ENCODE data around the gene DHX9.

Gene DHX9

DNA sequence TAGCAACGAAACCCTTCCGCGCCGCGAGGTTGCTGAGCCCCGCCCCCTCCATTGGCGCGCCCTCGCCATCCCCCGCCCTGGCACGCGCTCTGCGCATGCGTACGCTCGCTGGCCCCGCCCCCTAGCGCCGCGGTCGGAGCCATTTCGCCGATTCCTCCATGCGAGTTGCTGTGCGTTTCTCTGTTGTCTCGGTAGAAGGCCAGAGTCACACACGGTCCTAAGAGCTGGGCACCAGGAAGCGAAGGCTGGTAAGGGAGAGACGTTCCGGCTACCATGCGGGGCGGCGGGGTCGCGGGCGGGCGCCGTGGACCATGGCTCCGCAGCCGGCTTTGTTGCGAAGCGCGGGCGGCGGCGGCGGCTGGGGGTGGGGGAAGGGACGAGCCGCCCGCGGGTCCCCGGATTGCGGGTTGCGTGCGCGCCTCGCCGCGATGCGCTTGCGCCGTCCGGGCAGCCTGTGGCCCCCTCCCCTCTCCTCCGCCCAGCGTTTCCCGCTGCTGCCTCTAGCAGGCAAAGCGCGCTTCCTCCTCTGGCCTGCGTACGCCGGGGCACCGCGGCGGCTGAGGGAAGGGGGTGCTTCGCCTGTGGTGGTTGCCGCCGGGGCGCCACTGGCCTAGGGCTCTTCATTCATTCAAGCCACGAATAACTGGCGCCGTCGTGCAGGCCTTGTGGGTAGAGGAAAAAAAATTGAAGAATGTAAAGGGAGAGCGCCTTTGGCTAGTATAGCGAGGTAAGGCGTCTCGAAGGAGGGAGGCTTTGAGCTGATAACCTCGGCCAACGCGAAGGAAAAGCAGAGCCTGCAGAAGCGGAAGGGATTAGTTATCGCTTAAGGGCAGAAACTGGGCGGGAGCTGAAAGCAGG, at the start of gene DHX9:
Gene DHX9 (plus strand): TSS at position 139 of the 858 bp plus-strand sequence. CDS start 3,220 bp downstream, outside the sequence.
- peak; percentile 87 for DNase-seq

DNA sequence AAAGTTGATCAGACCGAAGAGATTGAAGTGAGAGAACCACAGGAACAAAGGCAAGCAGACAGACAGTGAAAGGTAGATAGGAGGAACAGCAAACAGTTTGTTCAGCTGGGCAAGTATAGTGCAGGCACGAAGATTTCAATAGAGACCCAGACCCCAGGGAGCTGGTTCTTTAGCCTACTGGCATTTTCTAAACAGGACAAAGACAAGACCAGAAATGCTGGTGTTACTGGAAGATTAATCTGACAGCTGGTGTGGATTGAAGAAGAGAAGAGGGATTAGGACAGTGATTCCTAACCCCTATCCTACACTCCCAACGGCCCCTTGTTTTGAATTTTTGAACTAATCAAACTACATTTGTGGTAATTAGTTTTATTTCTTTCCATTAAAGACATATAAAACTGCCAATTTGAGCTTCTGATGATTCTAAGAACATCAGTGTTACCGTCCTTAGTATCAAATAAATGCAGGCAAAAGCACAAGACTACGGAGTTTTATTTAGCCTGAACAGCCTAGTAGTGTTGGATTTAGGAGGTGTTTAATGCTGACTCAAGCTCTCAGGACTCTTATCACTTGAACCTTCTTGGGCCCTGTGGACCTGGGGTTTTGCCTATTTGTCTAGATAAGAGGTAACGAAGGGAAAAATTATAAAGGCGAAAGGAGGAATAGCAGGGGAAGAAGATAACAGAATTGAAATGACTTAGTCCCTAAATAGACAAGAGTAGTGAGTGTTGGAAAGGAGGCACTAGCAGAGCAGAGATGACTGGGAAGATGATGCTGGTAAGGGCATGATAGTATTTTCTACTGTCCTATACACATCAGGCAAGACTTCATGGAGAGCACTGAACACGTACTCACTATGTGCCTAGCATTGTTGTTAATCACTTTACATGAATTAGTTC, 47.6 kb upstream of the DHX9 start:
- DNase-seq: no peak

DNA sequence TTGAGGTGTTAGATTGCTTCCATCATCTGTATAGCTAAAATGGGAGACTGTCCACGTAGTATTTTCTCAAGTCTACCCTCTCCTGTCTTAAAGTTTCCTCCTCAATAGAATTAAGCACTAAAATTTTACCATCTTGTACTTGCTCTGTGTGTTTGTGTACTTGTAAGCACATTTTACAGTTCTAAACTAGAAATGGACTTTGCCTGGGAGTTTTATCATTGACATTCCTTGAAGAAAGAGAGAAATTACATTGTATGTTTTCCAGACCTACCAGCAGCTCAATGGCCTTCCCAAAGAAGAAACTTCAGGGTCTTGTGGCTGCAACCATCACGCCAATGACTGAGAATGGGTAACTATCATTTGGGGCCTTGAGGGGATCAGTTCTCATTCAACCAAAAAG, 45.1 kb upstream of the DHX9 start:
- DNase-seq: no peak

DNA sequence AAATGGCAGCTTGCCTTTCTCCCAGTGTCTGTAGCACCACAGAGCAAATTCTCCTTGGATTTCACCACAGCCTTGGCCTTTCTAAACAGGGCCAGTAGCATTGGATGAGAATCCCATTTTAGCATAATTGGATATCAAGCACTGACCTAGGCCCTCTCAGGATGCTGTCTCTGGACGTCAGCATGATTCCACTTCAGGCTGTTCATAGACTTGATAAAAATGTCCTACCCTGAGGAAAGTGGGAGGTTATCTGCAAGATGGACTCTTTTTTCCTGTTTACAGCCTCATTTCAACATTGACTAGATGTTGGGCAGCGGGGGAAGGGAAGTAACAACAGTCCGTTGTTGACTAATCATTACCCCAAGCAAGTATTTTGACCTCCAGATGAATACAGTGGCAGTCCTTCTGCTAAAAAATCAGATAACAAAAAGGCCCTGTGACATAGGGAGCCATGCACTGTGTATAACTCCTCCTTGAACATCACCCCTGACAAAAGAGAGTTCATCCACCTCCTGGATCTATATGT, 44.4 kb upstream of the DHX9 start:
- DNase-seq: no peak

DNA sequence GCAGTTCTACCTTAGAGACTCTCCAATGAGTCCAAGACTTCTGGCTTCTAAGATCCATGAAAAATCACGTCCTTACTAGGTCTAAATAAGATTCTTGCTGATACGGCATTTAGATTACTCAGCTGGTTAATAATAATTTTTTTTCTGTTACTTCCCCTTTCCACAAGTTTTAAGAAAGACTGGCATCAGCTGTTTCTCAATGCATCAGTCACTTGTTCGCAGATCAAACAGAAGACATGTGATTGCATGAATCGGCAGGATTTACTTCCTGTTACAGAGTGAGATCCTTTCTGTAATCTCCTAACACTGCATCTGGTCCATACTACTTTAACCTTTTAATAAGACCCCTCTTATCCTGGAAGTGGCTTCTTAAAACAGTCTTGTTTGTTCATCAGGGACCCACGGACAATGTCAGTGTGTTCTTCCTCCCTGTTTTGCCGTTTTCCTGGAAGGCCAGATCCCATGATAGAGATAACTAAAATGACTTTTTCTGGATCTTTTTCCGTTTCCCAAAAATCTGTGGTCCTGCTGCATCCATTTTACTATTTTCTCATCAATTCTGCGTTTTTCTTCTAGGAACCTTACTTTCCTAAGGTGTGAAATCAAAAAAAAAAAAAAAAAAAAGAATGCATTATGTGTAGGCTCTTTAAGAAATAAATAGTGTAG, 43.5 kb upstream of the DHX9 start:
- no peak for DNase-seq

DNA sequence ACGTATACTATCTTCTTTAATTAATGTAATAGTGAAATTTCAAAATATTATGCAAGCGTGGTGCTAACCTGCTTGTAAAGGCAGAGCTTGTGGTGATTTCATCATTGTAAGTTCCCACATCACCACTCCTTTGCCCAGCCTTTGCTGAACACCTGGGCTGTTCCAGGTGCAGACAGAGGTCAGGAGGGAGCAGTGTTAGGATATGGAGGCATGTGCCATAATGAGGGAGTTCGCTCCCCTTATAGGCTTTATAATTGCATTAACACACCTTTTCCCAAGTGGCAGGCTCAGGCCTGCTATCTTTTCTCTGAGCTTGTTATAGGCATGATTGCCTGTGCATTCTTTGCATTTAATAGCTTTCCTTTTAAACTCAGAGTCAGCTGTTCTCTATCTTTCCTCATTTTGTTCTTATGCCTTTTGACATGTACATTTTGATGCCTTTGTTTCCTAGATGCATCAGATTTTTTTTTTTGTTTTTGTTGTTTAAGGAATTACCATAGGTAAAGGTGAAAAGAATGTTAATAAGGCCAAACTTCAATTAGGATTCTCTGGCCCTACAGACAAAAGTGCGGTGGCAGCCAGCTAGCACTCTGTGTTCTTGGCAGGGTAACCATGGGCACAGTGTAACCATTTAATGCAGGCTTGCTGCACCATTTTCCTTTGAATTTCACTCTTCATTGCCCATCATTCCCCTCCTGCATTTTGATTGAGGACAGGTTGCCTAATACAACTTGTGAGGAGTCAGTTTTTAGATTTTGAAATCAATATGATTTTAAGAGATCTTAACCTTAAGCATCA, 36.9 kb upstream of the DHX9 start:
- DNase-seq: no peak

DNA sequence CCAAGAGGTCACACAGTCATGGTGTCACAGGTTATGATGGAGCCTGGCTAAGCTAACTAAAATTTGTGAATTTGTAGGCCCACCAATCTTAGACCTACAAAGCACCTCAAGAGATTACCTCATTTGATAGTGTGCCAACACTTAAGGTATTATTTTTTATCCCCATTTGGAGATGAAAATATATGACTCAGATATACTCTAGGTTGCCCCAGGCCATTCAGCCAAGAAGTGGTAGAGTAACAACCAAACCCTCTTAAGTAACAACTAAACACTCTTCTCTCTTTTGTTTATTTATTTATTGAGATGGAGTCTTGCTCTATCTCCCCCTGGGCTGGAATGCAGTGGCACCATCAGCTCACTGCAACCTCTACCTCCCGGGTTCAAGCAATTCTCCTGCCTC, 35.3 kb upstream of the DHX9 start:
- DNase-seq: no peak

DNA sequence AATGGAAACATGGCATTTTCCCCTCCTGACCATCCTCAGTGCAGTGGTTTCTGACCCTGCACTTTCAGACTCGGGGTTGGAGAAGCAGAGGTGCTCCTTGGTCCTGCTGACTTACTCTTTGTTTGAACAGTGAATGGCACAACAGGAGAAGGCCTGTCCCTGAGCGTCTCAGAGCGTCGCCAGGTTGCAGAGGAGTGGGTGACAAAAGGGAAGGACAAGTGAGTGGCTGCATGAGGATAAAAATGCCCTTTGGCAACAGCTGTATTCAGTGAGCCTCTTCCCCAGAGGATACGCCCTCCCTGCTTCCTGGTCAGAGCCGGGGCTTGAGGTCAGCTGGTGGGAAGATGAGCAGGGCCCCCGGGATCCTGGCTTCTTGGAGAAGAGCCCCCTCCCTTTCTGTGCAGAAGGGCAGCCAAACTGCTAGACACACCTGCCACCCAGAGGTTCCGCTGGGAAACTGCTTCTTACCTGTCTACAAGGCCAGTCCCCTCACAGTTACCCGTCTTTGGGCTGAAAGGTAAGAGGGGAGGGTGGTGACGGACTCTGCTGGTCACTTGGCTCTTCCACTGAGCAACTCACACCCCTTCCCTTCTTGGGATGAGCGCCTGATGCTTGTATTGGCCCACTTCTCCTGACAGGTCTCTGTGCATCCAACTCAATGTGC, 33.0 kb upstream of the DHX9 start:
- DNase-seq: no peak

DNA sequence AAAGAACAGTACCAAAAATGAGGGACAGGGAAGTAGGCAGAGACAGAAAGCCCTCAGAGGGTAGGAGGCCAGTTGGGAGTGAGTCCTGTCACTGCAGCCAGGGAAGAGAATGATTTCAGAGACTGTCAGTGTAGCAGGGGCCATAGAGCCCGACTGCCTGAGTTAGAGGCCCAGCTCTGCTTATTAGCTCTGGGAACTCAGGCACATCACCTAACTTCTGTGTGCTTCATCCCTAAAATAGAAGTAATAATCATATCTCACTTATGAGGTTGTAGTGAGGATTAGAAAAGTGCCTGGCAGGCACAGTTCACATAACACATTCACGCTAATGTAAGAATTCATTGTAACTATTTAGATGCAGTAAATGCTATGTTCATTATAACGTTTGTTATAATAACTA, 31.2 kb upstream of the DHX9 start:
- DNase-seq: no peak

DNA sequence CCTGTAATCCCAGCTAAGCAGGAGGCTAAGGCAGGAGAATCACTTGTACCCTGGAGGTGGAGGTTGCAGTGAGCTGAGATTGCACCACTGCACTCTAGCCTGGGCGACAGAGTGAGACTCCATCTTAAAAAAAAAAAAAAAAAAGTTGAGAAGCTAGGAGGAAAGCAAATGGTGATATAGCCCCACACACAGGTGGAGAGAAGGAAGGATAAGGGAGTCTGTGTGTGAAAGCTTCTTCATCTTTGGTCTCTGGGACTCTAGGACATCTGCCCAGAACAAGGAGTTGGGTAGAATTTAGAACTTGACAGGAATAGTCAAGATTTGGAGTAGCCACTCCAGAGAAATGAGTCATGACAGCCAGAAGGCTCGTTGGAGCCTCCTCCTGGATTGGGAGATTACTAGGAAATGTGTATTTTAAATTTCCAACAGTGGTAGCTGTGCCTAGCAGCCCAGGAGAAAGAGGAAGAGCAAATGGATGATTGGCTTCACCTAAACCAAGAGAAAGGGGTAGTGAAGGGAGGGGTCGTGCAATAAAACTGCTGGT, 29.7 kb upstream of the DHX9 start:
- no peak for DNase-seq

DNA sequence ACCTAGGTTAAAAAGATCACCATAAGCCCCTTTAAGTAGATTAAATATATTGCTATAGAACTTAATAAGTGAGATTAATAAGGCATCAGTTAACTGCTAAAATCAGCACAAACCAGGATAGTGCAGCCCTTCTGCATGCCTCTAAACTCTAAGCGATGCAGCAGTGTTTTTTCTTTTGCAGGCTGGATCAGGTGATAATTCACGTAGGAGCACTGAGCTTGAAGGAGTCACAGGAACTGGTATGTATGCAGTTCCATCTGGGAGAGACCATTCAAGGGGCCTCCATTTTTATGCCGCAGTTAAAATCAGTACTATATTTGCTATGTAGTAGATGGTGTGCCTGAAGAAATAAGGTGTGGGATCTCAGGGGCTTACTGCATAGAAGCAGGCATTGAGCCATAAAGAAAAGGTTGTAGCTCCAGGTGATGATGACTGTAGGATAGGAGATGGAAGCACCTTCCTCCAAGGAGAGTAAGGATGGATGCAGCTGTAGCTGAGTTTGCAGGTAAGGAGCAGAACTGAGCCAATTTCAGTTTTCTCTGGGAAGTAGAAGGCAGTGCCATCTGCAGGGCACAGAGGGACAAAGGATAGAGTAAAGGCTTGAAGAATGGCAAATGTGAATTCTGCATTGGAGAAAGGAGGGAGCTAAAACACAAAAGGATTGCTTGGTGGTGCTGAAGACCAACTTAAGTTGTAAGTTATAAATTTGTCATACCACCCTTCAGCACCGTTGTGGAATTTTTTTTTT, 27.0 kb upstream of the DHX9 start:
- no peak for DNase-seq

DNA sequence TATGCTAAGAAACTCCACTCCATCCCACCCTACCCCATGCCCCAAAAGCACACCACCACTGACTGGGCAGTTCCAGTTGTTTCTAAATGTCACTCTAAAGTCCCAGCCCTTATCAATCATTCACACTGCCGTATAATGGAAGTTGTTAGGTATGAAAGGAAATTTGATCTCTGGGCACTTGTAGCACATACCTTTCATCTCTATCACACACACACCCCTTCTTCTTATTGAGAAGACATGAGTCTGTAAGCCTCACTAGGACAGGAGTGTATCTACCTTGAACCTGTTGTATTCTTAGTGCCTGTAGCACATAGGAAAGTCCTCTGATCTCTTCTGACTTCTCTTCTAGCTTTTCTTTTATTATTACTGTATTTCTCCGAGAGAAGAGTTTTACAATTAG, 22.3 kb upstream of the DHX9 start:
- DNase-seq: no peak

DNA sequence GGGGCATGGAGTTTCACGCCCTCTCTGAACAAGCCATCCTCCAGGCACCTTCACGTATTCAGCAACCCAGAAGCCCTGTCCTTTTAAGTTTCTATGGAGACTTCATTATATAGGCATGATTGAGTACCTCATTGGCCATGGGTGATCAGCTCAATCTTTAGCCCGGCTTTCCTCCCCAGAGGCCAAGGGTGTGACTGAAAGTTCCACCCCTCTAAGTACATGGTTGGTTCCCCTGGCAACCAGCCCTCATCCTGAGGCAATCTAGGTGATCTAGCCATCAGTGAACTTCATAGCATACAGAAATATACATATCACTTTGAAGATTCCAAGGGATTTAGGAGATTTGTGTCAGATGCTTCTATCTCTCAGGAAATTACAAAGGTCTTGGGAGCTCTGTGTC, 21.3 kb upstream of the DHX9 start:
- no peak for DNase-seq

DNA sequence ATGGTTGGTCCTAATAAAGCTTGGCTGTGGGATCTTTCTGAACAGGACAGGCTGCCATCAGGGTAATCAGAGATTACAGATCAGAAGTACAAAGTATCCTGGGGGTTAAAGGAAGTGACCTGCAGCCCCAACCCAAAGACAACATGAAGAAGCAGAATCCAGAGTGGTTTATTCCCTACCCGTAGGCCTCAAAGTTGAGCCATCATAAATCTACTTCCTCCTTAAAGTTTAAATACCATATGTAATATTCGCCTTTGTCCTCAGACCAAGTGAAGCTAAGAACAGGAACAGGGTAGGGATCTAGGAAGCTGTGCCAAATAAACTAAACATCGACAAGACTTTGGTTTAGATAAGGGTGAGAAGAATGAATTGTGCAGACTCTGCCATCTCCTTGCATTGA, 15.9 kb upstream of the DHX9 start:
- DNase-seq: no peak

DNA sequence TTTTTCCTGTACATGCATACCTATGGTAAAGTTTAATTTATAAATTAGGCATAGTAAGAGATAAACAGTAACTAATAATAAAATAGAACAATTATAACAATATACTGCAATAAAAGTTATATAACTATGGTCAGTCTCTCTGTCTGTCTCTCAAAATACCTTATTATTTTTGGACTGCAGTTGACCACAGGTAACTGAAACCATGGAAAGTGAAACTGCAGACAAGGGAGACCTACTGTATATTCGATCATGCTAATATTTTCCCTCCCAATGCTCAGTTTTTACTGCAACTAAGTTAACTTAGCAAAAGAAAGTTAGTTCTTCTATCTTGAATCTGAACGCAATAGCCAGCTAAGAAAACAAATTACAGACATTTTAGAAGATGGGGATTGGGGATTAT, 12.3 kb upstream of the DHX9 start:
- DNase-seq: no peak

DNA sequence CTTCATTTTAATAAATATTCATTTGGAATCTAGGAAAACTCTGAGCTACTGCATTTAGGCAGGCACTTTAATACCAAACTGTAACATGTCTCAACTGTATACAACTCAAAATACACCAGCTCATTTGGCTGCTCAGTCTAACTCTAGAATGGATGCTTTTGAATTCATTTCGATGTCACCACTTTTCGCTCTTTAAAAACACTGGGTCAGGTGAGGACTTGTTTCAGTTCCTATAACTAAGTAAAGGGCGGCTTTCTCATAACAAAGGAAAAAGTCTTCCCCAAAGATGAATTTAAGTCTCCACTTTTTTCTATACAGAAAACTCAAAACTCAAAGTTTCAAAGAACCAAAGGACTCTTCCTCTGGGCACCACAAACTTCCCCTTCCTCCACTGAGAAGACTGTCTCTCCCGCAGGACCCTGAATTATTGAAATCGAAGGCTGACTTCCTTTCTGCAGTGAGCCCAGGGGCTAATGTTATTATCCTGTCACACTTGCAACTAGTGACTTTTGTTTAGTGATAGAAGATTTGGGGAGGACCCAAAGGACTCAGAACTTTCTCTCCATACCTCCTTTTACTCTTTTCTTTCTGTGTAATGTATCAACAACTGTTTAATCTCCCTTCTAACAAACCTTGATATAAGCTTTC, 9.7 kb upstream of the DHX9 start:
- no peak for DNase-seq

DNA sequence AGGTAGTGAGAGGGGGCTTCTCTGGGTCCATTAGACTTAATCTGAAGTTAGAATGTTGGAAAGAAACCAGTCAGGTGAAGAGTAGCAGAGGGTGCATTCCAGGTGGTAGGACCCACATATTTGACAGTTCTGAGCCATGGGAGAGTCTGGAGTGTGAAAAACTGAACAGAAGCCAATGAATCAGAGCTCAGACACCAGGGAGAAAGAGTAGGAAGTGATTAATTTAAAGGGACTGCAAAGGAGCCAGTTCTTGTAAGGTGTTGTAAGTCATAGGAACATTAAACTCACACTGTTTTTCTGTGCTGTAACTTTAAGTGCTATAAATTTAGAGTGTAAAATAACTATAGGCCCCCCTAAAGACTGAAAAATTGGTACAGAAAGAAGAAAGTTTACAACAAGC, 5.9 kb upstream of the DHX9 start:
- peak; percentile 38 for DNase-seq

DNA sequence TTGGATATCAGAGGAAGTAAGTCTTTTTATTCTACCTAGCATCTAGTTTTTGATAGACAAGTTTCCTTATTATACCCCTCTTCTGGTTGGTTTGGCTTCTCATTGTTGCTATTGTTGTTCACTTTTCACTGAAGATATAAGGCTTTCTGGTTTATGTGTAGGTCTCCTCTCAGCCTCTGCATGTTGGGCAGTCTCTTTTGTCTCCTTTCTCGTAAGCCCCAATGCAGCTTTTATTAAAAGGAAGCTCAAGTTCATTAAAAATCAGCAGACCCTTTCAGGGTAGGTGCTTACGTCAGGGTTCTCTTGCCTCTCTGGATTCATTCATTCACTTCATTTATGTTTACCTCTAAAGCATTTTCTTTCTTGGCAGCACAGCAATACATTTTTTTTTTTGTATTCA, 4.8 kb upstream of the DHX9 start:
- no peak for DNase-seq

DNA sequence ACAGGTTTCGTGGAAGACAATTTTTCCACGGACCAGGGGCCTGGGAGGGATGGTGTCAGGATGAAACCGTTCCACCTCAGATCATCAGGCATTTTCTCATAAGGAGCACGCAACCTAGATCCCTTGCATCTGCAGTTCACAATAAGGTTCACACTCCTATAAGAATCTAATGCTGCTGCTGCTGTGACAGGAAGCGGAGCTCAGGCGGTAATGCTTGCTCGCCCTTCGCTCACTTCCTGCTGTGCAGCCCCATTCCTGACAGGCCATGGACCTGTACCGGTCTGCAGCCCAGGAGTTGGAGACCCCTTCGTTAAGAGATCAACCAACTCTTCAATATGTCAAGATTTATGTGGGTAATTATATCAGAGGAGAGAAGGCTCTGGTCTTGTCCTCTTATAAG, 3.3 kb upstream of the DHX9 start:
- DNase-seq: no peak

DNA sequence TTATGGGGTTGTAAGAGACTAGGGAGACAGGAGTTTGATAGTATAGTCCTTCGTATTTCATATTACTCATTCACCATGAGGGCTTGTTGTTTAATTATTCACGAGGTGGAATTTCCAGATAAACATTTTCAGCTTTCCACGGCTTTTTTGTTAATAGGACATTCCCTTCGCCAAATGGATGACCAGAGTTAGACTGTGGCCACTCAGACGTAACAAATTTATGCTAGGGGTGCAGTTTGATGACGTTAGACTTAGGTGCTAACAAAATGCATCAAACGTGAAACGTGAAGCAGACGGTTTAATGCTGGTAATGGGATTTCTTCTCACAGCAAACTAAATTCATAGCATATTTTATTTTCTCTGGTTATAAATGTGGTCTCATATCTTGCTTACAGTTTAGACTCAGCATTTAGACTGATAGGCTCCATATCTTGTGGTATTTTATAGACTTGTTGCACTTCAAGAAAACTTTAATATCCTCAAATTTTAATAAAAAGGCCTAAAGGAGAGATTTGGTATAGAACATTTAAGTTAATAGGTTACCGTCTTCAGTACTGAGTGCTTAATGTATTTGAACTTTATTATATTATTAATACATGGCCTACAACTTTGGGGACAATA, 2.3 kb downstream of the DHX9 start:
- DNase-seq: no peak
